ENCODE results near the gene ADAT2.

ADAT2 gene

DNA sequence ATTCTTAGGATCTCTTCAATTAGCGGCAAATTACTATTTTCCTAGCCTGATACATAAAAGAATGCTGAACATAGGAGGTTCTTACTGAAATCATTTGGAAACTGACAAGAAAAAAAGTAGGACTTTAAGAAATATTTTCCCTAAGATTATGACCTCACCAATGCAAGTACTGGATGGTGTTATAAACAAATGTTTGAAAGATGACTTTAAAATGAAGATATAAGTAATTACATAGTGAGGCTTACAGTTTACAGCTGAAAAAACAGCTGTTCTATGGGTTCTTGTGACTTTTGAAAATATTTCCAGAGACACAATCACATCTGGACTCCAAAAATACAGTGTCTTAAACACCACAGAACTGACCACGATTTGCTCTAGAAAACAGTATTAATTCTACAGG is 64.9 kb downstream of the ADAT2 start:
- no peak overlapping the region for H3K4me3 ChIP-seq (ENCODE audit: low read depth, low read length)
- DNase-seq (ENCODE audit: low read depth): no peak
- TF ChIP-seq, protein P1, sequence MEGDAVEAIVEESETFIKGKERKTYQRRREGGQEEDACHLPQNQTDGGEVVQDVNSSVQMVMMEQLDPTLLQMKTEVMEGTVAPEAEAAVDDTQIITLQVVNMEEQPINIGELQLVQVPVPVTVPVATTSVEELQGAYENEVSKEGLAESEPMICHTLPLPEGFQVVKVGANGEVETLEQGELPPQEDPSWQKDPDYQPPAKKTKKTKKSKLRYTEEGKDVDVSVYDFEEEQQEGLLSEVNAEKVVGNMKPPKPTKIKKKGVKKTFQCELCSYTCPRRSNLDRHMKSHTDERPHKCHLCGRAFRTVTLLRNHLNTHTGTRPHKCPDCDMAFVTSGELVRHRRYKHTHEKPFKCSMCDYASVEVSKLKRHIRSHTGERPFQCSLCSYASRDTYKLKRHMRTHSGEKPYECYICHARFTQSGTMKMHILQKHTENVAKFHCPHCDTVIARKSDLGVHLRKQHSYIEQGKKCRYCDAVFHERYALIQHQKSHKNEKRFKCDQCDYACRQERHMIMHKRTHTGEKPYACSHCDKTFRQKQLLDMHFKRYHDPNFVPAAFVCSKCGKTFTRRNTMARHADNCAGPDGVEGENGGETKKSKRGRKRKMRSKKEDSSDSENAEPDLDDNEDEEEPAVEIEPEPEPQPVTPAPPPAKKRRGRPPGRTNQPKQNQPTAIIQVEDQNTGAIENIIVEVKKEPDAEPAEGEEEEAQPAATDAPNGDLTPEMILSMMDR (IDR thresholded peaks at IDR 0.05; ENCODE audit: control insufficient read depth, extremely low read depth, insufficient read depth): no peak

DNA sequence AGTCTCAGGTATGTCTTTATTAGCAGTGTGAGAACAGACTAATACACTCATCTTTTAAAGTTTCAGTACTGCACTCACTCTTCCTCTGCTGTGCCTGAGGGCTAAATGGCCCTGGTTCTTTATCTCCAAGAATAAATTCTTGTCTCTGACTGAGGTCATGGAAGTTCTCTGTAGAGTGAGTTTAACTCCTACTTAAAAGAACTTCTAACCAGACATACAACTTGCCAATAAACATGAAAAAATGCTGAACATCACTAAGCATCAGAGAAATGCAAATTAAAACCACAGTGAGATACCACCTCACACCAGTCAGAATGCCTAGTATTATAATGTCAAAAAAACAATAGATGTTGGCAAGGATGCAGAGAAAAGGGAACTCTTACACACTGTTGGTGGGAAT is 73.6 kb downstream of the ADAT2 start:
- TF ChIP-seq, protein P1 (IDR thresholded peaks at IDR 0.05; ENCODE audit: control insufficient read depth, extremely low read depth, insufficient read depth): no peak
- H3K4me3 ChIP-seq (ENCODE audit: low read depth, low read length): no peak overlapping the region
- no peak for DNase-seq (ENCODE audit: low read depth)

DNA sequence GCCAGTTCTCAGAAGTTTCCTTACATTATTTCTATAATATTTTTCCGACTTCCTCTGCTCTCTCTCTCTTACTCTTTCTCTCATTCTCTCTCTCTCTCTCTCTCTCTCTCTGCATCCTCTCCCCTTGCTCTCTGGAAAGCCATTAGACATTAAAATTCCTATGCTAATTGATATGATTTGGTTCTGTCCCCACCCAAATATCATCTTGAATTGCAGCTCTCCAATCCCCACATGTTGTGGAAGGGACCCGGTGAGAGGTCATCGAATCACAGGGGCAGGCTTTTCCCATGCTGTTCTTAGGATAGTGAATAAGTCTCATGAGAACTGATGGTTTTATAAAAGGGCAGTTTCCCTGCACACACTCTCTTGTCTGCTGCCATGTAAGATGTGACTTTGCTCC is 74.1 kb downstream of the ADAT2 start:
- DNase-seq (ENCODE audit: low read depth): no peak
- no peak overlapping the region for H3K4me3 ChIP-seq (ENCODE audit: low read depth, low read length)
- TF ChIP-seq, protein P1 (IDR thresholded peaks at IDR 0.05; ENCODE audit: control insufficient read depth, extremely low read depth, insufficient read depth): no peak

DNA sequence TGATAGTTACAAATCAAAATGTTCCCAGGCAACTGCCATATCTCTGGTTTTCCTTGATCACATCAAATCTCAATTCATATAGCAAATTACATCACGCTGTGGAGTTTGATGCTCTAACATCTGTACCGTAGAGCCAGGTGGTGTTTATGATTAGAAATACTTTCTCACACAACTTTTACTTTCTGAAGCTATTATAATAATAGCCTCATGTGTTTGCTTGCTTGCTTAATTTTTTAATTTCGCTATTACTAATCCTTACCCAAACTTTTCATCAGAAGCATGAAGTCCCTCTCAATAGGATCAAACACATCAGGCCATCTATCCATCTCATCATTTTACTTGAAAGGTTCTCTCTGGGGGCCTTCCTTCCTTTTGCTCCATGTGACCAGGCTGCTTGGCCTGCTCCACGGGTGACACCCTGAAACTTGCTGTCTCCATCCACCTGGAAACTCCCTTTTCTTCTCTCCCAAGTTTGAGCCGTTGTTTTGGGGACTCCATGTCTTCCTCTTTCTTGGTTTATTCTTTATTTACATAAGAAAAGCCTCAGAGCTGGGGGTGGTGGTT is 75.4 kb downstream of the ADAT2 start:
- TF ChIP-seq, protein P1 (IDR thresholded peaks at IDR 0.05; ENCODE audit: control insufficient read depth, extremely low read depth, insufficient read depth): no peak
- DNase-seq (ENCODE audit: low read depth): no peak
- no peak overlapping the region for H3K4me3 ChIP-seq (ENCODE audit: low read depth, low read length)

DNA sequence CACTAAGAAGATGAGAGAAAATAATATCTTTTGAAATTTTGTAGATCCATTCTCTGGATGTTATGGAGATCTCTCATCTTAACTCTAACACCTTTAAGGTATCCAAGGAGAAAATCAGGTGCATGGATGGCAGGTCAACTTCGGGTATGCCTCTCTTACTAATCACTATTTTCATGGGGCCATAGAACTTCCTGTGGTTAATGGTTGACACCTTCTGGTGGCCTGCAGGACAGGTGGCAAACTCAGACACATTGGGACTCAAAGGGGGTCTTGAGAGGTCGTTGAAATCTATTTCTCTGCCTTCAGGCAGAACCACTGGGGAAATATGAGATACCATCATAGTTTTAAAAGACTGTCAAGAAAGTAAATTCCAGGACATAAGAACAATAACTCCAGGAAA is 76.5 kb downstream of the ADAT2 start:
- no peak for DNase-seq (ENCODE audit: low read depth)
- H3K4me3 ChIP-seq (ENCODE audit: low read depth, low read length): no peak overlapping the region
- TF ChIP-seq, protein P1 (IDR thresholded peaks at IDR 0.05; ENCODE audit: control insufficient read depth, extremely low read depth, insufficient read depth): no peak

Data from LNCaP clone FGC (cell line).